ENCODE data around the gene SNX17. TPM values are rescaled to one million over a fixed set of nuclear protein-coding genes. Genes with fewer than 3 reads are reported as not detected.

The SNX17 gene
- total and polyA plus RNA-seq, 12 donors = 66.8 to 174 (median 127) TPM

DNA sequence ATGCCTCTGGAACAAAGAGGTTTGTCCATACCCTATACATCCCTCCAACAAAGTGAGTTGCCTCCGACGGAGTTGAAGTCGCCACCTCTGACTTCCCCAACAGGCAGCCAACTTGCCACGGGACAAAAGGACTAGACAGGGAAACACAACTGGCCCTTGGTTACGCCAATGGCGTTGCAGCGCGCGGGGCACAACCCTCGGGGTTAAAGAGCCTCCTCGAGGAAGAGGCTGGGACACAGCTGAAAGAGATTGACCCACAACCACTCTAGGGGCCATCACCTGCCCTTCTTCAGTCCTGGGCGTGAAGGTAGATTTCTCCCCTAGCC is 14.4 kb upstream of the SNX17 start:
- peaks cover 34 to 39% of the 10 kb centered on the region in 2 donors for H3K4me1 ChIP-seq (replicated peaks in 1 of 2)

DNA sequence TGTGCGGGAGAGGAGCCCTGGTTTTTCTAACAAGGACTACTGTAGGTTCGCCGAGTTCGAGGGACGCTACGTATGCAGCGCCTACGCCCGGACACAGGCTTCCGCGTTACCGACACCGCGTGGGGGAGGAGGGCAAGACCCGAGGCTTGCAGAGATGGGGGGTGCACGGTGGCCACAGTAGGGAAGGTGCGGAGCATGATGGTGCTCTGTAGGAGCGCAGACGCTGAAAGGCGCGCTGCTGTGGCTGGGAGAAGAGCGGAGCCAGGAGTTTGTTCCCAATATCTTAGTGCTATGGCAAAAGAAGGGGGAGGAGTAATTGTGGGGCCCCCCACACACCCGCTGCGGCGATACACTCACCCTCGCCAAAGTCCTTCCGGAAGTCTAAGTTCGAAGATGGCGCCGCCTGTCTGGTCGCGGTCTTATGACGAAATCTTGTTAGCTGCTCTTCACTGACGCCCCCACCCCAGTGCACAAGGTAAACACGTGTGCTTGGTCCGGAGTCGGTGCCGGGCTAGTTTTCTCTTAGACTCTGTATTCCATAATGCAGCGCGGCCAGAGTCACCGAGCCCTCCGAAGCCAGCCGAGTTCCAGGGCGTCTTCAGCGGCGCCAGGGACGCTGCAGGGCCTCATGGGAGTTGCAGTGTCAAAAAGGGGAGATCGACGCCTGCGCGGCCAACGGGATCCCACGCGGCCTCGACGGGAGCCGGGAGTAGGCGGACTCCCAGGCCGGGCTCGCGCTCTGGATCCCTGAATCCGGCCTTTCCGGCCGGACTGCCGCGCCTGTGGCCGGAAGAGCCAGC is 13.8 kb upstream of the SNX17 start, which contains the start of gene GTF3C2:
TSS of gene GTF3C2 (minus strand) at position 383 of the 800 bp plus-strand sequence. CDS start 13,210 bp downstream, outside the sequence.
- TF ChIP-seq POLR2A (IDR thresholded peaks at IDR 0.05) = peak in 1 of 2 donors; percentile 2
- TF ChIP-seq, protein P1, sequence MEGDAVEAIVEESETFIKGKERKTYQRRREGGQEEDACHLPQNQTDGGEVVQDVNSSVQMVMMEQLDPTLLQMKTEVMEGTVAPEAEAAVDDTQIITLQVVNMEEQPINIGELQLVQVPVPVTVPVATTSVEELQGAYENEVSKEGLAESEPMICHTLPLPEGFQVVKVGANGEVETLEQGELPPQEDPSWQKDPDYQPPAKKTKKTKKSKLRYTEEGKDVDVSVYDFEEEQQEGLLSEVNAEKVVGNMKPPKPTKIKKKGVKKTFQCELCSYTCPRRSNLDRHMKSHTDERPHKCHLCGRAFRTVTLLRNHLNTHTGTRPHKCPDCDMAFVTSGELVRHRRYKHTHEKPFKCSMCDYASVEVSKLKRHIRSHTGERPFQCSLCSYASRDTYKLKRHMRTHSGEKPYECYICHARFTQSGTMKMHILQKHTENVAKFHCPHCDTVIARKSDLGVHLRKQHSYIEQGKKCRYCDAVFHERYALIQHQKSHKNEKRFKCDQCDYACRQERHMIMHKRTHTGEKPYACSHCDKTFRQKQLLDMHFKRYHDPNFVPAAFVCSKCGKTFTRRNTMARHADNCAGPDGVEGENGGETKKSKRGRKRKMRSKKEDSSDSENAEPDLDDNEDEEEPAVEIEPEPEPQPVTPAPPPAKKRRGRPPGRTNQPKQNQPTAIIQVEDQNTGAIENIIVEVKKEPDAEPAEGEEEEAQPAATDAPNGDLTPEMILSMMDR (IDR thresholded peaks at IDR 0.05) = peak in 2 of 6 experiments; percentile 21 to 38
- WGBS, 4 donors = 0% methylated on average over 14 to 67 of the region's 67 CpGs
- H3K4me3 ChIP-seq = peak within 1 kb of the TSS; percentile 69 to 97 (median 88)

More for the DNA sequence above, 14.4 kb upstream of the SNX17 start:
- H3K4me3 ChIP-seq = peak overlapping the region; percentile 69 to 97 (median 88)
- TF ChIP-seq, protein P1 (IDR thresholded peaks at IDR 0.05) = no peak
- TF ChIP-seq POLR2A (IDR thresholded peaks at IDR 0.05) = no peak
- peak; percentile 48 to 77 (median 66) for DNase-seq
- no peaks in the 10 kb centered on the region for H3K27me3 ChIP-seq
- no peaks in the 10 kb centered on the region for H3K36me3 ChIP-seq (replicated peaks in 1 of 2)
- H3K9me3 ChIP-seq (replicated peaks in 1 of 3) = no peaks in the 10 kb centered on the region
- H3K27ac ChIP-seq = peak overlapping the region; percentile 87 to 95 (median 90)
- WGBS, 4 donors = 0 to 1% (median 0%) methylated on average over 11 to 12 of the region's 12 CpGs
- intact Hi-C loops (cut with DNase I) = no loop called here

DNA sequence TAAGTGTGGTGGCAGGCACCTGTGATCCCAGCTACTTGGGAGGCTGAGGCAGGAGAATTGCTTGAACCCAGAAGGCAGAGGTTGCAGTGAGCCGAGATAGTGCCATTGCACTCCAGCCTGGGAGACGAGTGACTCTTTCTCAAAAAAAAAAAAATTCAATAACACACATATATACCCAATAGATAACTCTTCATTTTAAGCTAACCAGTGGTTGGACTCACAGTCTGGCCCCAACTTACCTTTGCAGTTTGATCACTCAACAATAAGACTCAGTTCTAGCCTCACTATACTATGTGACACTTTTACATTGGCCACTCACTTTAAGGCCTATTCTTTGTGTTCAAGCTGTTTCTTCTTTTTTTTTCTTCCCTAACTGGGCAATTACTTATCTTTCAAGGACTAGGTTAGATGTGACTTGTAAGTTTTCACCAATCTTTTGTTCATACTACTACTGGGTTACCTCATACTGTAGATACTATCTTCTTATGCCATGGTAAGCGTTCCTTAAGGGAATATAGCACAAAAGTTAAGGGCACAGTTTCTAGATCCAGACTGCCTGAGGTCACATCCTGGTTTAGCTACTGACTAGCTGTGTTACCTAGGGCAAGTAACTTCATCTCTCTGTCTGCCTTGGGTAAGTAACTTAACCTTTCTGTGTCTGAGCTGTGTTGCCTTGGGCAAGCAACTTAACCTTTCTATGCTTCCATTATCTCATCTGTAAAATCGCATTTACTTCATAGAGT is 7.6 kb upstream of the SNX17 start:
- peaks cover 0 to 45% of the 10 kb centered on the region in 2 donors for H3K36me3 ChIP-seq (replicated peaks in 1 of 2)

More for the DNA sequence above, 13.8 kb upstream of the SNX17 start, which contains the start of gene GTF3C2:
- no peaks in the 10 kb centered on the region for H3K9me3 ChIP-seq (replicated peaks in 1 of 3)
- H3K36me3 ChIP-seq (replicated peaks in 1 of 2) = no peaks in the 10 kb centered on the region
- peaks cover 34 to 39% of the 10 kb centered on the region in 2 donors for H3K4me1 ChIP-seq (replicated peaks in 1 of 2)
- intact Hi-C loops (cut with DNase I) = no loop called here
- no peaks in the 10 kb centered on the region for H3K27me3 ChIP-seq
- peak; percentile 93 to 97 (median 96) for DNase-seq
- H3K27ac ChIP-seq = peak within 1 kb of the TSS; percentile 87 to 95 (median 90)

More for the DNA sequence above, 7.6 kb upstream of the SNX17 start:
- TF ChIP-seq POLR2A (IDR thresholded peaks at IDR 0.05) = no peak
- TF ChIP-seq, protein P1 (IDR thresholded peaks at IDR 0.05) = no peak
- intact Hi-C loops (cut with DNase I) = no loop called here
- Histone ChIP-seq H3K27me3 (no peaks in the 10 kb centered on the region), H3K4me1 (replicated peaks in 1 of 2) (peaks cover 4 to 5% of the 10 kb centered on the region in 2 donors), H3K9me3 (replicated peaks in 1 of 3) (no peaks in the 10 kb centered on the region), H3K27ac (no peak overlapping the region), H3K4me3 (no peak overlapping the region)
- no peak for DNase-seq
- 81 to 96% (median 91%) methylated on average over 4 of the region's 4 CpGs for WGBS, 4 donors
